ENCODE data around the gene DCUN1D3.

GRCh38 chr16:20853981-20854620 lies 46.1 kb downstream of the DCUN1D3 start:
- TF ChIP-seq RAD21 (IDR thresholded peaks at IDR 0.05; ENCODE audit: low read depth) (no peak), POLR2A (IDR thresholded peaks at IDR 0.05; ENCODE audit: borderline replicate concordance, extremely low read depth, insufficient read depth, insufficient read length) (no peak), ZFX (IDR thresholded peaks at IDR 0.05) (no peak), CTCF (IDR thresholded peaks at IDR 0.05 in 2 of 3, conservative IDR thresholded peaks at IDR 0.05 in 1 of 3; ENCODE audit: borderline replicate concordance in 1 of 3, insufficient read depth in 1 of 3, low read depth in 2 of 3, low read length in 2 of 3) (no peak), ZBTB33 (IDR thresholded peaks at IDR 0.05; ENCODE audit: extremely low read depth, insufficient replicate concordance, low read length) (no peak), ZNF274 (IDR thresholded peaks at IDR 0.05; ENCODE audit: low read depth, low read length) (no peak)
